NCI-H748 (cell line): ENCODE measurements around the gene RHAG.
"Not testable (repeated sequence)": the region's sequence is repeated elsewhere in the genome, so short reads cannot be mapped to it uniquely, and the experiment has no call there.

Experiments used
- DNase-seq: peaks from one replicate; lab custom pipeline; 2025; ENCODE audit not compliant: unreplicated experiment; lab: John Stamatoyannopoulos, UW

The RHAG gene

GRCh38 chr6:49635978-49636712 is 494 bp downstream of the RHAG start:
- no peak for DNase-seq

- DNase-seq, result no peak
These were observed 1.2 kb downstream of the RHAG start for GRCh38 chr6:49635480-49635879.

GRCh38 chr6:49634836-49635218 is 1.8 kb downstream of the RHAG start:
- no peak for DNase-seq

GRCh38 chr6:49634092-49634835 is 2.4 kb downstream of the RHAG start:
- no peak for DNase-seq

- no peak for DNase-seq
These were observed 3.1 kb downstream of the RHAG start for GRCh38 chr6:49633541-49633940.

- no peak for DNase-seq
These were observed 3.9 kb downstream of the RHAG start for GRCh38 chr6:49632727-49633126.

- DNase-seq, result not testable (repeated sequence)
These were observed 7.1 kb downstream of the RHAG start for GRCh38 chr6:49629485-49630088.

GRCh38 chr6:49626811-49627210 is 9.8 kb downstream of the RHAG start:
- no peak for DNase-seq

- no peak for DNase-seq
These were observed 18.4 kb downstream of the RHAG start for GRCh38 chr6:49618257-49618656.

GRCh38 chr6:49614144-49614543 is 22.5 kb downstream of the RHAG start:
- DNase-seq, result not testable (repeated sequence)

GRCh38 chr6:49609285-49609684 is 27.4 kb downstream of the RHAG start:
- DNase-seq, result no peak

GRCh38 chr6:49608275-49608674 is 28.4 kb downstream of the RHAG start:
- not testable (repeated sequence) for DNase-seq

- DNase-seq, result no peak
These were observed 29.2 kb downstream of the RHAG start for GRCh38 chr6:49607391-49607982.

GRCh38 chr6:49606721-49607390 is 29.8 kb downstream of the RHAG start:
- DNase-seq, result peak; percentile 96

GRCh38 chr6:49604080-49604479 is 32.6 kb downstream of the RHAG start:
- DNase-seq, result not testable (repeated sequence)

GRCh38 chr6:49587262-49587661 is 49.4 kb downstream of the RHAG start:
- not testable (repeated sequence) for DNase-seq

GRCh38 chr6:49582529-49582928 is 54.1 kb downstream of the RHAG start:
- DNase-seq, result no peak

- DNase-seq, result no peak
These were observed 57.0 kb downstream of the RHAG start for GRCh38 chr6:49579649-49580048.

GRCh38 chr6:49576618-49577017 is 60.0 kb downstream of the RHAG start:
- no peak for DNase-seq

GRCh38 chr6:49570474-49571079 is 66.1 kb downstream of the RHAG start:
- DNase-seq, result no peak

GRCh38 chr6:49565855-49566254 is 70.8 kb downstream of the RHAG start:
- DNase-seq, result no peak
